ENCODE results near the gene LGALS3BP.

Gene LGALS3BP

DNA sequence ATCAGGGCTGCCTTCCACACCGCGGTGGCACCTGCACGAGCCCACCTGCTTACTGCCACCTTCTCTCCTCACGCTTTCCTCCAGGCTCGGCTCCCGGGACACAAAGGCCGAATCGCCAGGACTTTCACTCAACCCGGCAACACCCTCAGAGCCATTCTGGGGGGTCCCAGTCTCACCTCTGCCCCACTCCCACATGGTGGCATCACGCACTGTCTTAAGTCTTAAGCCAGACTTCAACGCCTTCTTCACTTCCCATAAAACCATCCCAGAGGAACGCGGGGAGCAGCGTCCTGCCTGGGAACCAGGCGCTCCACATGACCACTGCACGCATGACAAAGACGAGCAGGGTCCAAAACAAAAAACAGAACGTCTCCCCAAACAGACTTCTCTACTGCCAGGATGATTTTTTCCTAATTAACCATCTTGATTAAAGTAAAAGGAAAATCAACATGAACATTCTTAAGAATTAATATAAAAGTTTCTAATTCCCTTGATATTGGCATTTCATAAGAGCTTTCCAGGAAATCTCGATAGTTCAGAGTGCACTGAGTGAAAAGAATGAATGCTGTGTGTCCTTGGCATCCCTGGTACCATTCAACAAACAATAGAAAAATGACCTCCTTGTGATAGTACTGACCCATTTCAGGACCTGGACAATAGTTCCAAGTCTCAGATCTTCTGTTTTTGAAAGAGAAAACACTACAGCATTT is 27.2 kb upstream of the LGALS3BP start:
- TF ChIP-seq, protein P1, sequence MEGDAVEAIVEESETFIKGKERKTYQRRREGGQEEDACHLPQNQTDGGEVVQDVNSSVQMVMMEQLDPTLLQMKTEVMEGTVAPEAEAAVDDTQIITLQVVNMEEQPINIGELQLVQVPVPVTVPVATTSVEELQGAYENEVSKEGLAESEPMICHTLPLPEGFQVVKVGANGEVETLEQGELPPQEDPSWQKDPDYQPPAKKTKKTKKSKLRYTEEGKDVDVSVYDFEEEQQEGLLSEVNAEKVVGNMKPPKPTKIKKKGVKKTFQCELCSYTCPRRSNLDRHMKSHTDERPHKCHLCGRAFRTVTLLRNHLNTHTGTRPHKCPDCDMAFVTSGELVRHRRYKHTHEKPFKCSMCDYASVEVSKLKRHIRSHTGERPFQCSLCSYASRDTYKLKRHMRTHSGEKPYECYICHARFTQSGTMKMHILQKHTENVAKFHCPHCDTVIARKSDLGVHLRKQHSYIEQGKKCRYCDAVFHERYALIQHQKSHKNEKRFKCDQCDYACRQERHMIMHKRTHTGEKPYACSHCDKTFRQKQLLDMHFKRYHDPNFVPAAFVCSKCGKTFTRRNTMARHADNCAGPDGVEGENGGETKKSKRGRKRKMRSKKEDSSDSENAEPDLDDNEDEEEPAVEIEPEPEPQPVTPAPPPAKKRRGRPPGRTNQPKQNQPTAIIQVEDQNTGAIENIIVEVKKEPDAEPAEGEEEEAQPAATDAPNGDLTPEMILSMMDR (IDR thresholded peaks at IDR 0.05; ENCODE audit: low read length): no peak
- no peak for TF ChIP-seq EZH2 (IDR thresholded peaks at IDR 0.05; ENCODE audit: borderline replicate concordance, low read length)
- no peaks in the 10 kb centered on the region for H3K79me2 ChIP-seq (ENCODE audit: insufficient read depth, low read length)
- H3K9ac ChIP-seq (ENCODE audit: low read length): no peak overlapping the region
- H2AFZ ChIP-seq (ENCODE audit: low read length): no peak overlapping the region
- H4K20me1 ChIP-seq (ENCODE audit: insufficient read depth, low read length): no peaks in the 10 kb centered on the region
- no peaks in the 10 kb centered on the region for H3F3A ChIP-seq (ENCODE audit: insufficient read depth, low read length)
- no peak overlapping the region for H3K4me2 ChIP-seq (ENCODE audit: low read length)
- no peaks in the 10 kb centered on the region for H3K36me3 ChIP-seq (ENCODE audit: insufficient read depth, low read length)
- H3K4me3 ChIP-seq (ENCODE audit: low read depth, low read length, poor library complexity, severe bottlenecking): no peak overlapping the region
- H3K27me3 ChIP-seq (ENCODE audit: insufficient read depth, low read length): no peaks in the 10 kb centered on the region
- H3K9me3 ChIP-seq (ENCODE audit: low read length): no peaks in the 10 kb centered on the region
- no peaks in the 10 kb centered on the region for H3K9me2 ChIP-seq (ENCODE audit: low read depth, low read length)
- peaks cover 23% of the 10 kb centered on the region for H3K4me1 ChIP-seq (ENCODE audit: insufficient read depth, low read length, severe bottlenecking)
- no peak overlapping the region for H3K27ac ChIP-seq (ENCODE audit: low read depth, low read length, poor library complexity, severe bottlenecking)

DNA sequence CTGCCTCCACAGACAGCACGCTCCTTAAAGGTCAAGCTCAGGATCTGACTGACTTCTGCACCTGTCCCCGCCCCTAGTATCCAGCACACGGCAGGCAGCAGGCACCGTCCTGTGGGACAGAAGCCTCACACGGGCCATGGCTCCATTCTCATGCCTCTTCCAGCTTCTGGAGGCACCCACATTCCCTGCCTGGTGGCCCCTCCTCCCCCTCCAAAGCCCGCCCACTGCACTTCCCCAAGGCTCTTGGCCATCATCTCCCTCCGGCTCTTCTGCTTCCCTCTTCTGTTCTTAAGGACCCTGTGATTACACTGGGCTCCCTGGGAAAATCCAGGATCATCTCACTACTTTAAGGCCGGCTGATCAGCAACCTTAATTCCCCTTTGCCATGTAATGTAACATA is 26.3 kb upstream of the LGALS3BP start:
- no peaks in the 10 kb centered on the region for H3K36me3 ChIP-seq (ENCODE audit: insufficient read depth, low read length)
- H3K4me1 ChIP-seq (ENCODE audit: insufficient read depth, low read length, severe bottlenecking): peaks cover 23% of the 10 kb centered on the region
- TF ChIP-seq, protein P1 (IDR thresholded peaks at IDR 0.05; ENCODE audit: low read length): no peak
- TF ChIP-seq EZH2 (IDR thresholded peaks at IDR 0.05; ENCODE audit: borderline replicate concordance, low read length): no peak
- H3K4me3 ChIP-seq (ENCODE audit: low read depth, low read length, poor library complexity, severe bottlenecking): no peak overlapping the region
- no peaks in the 10 kb centered on the region for H3F3A ChIP-seq (ENCODE audit: insufficient read depth, low read length)
- no peaks in the 10 kb centered on the region for H3K27me3 ChIP-seq (ENCODE audit: insufficient read depth, low read length)
- H3K9me2 ChIP-seq (ENCODE audit: low read depth, low read length): no peaks in the 10 kb centered on the region
- H2AFZ ChIP-seq (ENCODE audit: low read length): no peak overlapping the region
- H3K4me2 ChIP-seq (ENCODE audit: low read length): no peak overlapping the region
- no peak overlapping the region for H3K27ac ChIP-seq (ENCODE audit: low read depth, low read length, poor library complexity, severe bottlenecking)
- H3K9me3 ChIP-seq (ENCODE audit: low read length): no peaks in the 10 kb centered on the region
- H4K20me1 ChIP-seq (ENCODE audit: insufficient read depth, low read length): no peaks in the 10 kb centered on the region
- no peaks in the 10 kb centered on the region for H3K79me2 ChIP-seq (ENCODE audit: insufficient read depth, low read length)
- H3K9ac ChIP-seq (ENCODE audit: low read length): no peak overlapping the region

DNA sequence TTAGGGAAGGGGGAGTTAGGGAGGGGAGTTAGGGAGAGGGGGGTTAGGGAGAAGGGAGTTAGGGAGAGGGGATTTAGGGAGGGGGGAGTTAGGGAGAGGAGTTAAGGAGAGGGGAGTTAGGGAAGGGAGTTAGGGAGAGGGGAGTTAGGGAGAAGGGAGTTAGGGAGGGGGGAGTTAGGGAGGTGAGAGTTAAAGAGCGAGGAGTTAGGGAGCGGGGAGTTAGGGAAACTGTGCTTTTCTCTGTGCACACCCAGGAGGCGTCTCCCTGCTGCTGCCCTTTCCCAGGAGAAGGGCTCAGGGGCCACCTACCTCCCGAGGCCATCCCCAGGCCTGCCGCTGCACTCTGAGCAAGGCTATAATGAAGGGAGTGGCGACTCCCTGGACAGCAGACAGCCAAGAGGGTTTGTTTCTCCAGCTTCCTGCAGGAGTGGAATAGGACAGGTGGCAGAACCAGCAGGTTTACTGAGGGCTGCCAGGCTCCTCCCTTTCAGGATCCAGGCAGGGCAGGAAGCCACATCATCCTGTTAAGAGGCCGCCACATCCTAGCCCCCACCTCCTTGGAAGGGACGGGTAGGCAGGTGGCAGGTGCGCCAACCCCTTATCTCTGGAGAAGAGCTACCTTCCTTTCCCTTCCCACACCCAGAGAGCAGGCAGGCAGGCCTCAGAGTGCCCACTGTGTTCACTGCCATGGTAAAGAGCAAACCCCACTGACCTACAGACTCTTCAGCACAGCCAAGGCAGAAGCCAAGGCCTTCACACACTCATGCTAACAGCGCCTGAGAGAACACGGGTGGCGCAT is 25.5 kb upstream of the LGALS3BP start:
- H3K79me2 ChIP-seq (ENCODE audit: insufficient read depth, low read length): no peaks in the 10 kb centered on the region
- H3K4me1 ChIP-seq (ENCODE audit: insufficient read depth, low read length, severe bottlenecking): peaks cover 21% of the 10 kb centered on the region
- no peak overlapping the region for H3K4me3 ChIP-seq (ENCODE audit: low read depth, low read length, poor library complexity, severe bottlenecking)
- H3K27ac ChIP-seq (ENCODE audit: low read depth, low read length, poor library complexity, severe bottlenecking): no peak overlapping the region
- H3K4me2 ChIP-seq (ENCODE audit: low read length): no peak overlapping the region
- TF ChIP-seq EZH2 (IDR thresholded peaks at IDR 0.05; ENCODE audit: borderline replicate concordance, low read length): no peak
- TF ChIP-seq, protein P1 (IDR thresholded peaks at IDR 0.05; ENCODE audit: low read length): no peak
- H4K20me1 ChIP-seq (ENCODE audit: insufficient read depth, low read length): no peaks in the 10 kb centered on the region
- H2AFZ ChIP-seq (ENCODE audit: low read length): no peak overlapping the region
- H3K36me3 ChIP-seq (ENCODE audit: insufficient read depth, low read length): no peaks in the 10 kb centered on the region
- H3K27me3 ChIP-seq (ENCODE audit: insufficient read depth, low read length): no peaks in the 10 kb centered on the region
- no peaks in the 10 kb centered on the region for H3K9me2 ChIP-seq (ENCODE audit: low read depth, low read length)
- no peaks in the 10 kb centered on the region for H3K9me3 ChIP-seq (ENCODE audit: low read length)
- no peaks in the 10 kb centered on the region for H3F3A ChIP-seq (ENCODE audit: insufficient read depth, low read length)
- no peak overlapping the region for H3K9ac ChIP-seq (ENCODE audit: low read length)

Data from OCI-LY1 (cell line).